OCI-LY1 (cell line): ENCODE data around the gene MAML2.

ENCODE experiments used
- H2AFZ ChIP-seq: fragments of 200-600 bp; sonication (generic), shearing (Covaris generic); 2 replicates; pipeline ENCODE4 v1.6.0; 2014; ENCODE audit warnings: antibody characterized with exemption, mild to moderate bottlenecking, low read length
- H3F3A ChIP-seq: fragments of 200-600 bp; sonication (generic), shearing (Covaris generic); 2 replicates; pipeline ENCODE4 v1.6.0; 2014; ENCODE audit warnings: mild to moderate bottlenecking, antibody characterized with exemption, low read length, moderate library complexity; ENCODE audit not compliant: insufficient read depth
- H3K27ac ChIP-seq: fragments of 200-600 bp; sonication (generic); 2 replicates; pipeline ENCODE4 v1.5.1; 2014; ENCODE audit warnings: low read length, mixed run types, mild to moderate bottlenecking, low read depth; ENCODE audit not compliant: poor library complexity, severe bottlenecking
- H3K27me3 ChIP-seq: fragments of 200-600 bp; sonication (generic); 2 replicates; pipeline ENCODE4 v1.6.0; 2014; ENCODE audit warnings: antibody characterized with exemption, mild to moderate bottlenecking, low read length, moderate library complexity; ENCODE audit not compliant: insufficient read depth
- H3K36me3 ChIP-seq: fragments of 200-600 bp; sonication (generic); 2 replicates; pipeline ENCODE4 v1.6.1; 2014; ENCODE audit warnings: mild to moderate bottlenecking, antibody characterized with exemption, low read length, moderate library complexity, mixed read lengths; ENCODE audit not compliant: insufficient read depth
- H3K4me1 ChIP-seq: fragments of 200-600 bp; sonication (generic); 2 replicates; pipeline ENCODE4 v1.5.1; 2014; ENCODE audit warnings: mild to moderate bottlenecking, low read length, moderate library complexity; ENCODE audit not compliant: insufficient read depth, severe bottlenecking
- H3K4me2 ChIP-seq: fragments of 200-600 bp; sonication (generic), shearing (Covaris generic); 2 replicates; pipeline ENCODE4 v1.6.1; 2014; ENCODE audit warnings: low read length
- H3K4me3 ChIP-seq: fragments of 200-600 bp; sonication (generic); 2 replicates; pipeline ENCODE4 v1.5.1; 2014; ENCODE audit warnings: low read length, low read depth, mild to moderate bottlenecking, mixed read lengths; ENCODE audit not compliant: poor library complexity, severe bottlenecking
- H3K79me2 ChIP-seq: fragments of 200-600 bp; shearing (Covaris generic); 2 replicates; pipeline ENCODE4 v1.6.1; 2016; ENCODE audit warnings: mixed run types, low read length, mixed read lengths; ENCODE audit not compliant: insufficient read depth
- H3K9ac ChIP-seq: fragments of 200-600 bp; sonication (generic), shearing (Covaris generic); 2 replicates; pipeline ENCODE4 v1.6.1; 2014; ENCODE audit warnings: mild to moderate bottlenecking, low read length, mixed read lengths
- H3K9me2 ChIP-seq: fragments of 200-600 bp; sonication (generic), shearing (Covaris generic); 2 replicates; pipeline ENCODE4 v1.6.1; 2014; ENCODE audit warnings: low read depth, mild to moderate bottlenecking, low read length, mixed read lengths
- H3K9me3 ChIP-seq: fragments of 200-600 bp; shearing (Covaris generic); 2 replicates; pipeline ENCODE4 v1.6.1; 2014; ENCODE audit warnings: low read length, mixed read lengths
- H4K20me1 ChIP-seq: fragments of 200-600 bp; sonication (generic), shearing (Covaris generic); 2 replicates; pipeline ENCODE4 v1.6.0; 2016; ENCODE audit warnings: mild to moderate bottlenecking, low read length; ENCODE audit not compliant: insufficient read depth
- EZH2 ChIP-seq: fragments of 200-600 bp; sonication (generic), shearing (Covaris generic); IDR thresholded peaks from 2 replicates; pipeline ENCODE4 v1.8.0; 2017; ENCODE audit warnings: borderline replicate concordance, mixed run types, mild to moderate bottlenecking, antibody characterized with exemption, low read length, moderate library complexity, mixed read lengths
- TF ChIP-seq, protein P1 (sequence below): fragments of 200-600 bp; sonication (generic), shearing (Covaris generic); IDR thresholded peaks from 2 replicates; pipeline ENCODE4 v1.5.1; 2017; ENCODE audit warnings: mild to moderate bottlenecking, antibody characterized with exemption, low read length, moderate library complexity, mixed read lengths

Gene MAML2

DNA sequence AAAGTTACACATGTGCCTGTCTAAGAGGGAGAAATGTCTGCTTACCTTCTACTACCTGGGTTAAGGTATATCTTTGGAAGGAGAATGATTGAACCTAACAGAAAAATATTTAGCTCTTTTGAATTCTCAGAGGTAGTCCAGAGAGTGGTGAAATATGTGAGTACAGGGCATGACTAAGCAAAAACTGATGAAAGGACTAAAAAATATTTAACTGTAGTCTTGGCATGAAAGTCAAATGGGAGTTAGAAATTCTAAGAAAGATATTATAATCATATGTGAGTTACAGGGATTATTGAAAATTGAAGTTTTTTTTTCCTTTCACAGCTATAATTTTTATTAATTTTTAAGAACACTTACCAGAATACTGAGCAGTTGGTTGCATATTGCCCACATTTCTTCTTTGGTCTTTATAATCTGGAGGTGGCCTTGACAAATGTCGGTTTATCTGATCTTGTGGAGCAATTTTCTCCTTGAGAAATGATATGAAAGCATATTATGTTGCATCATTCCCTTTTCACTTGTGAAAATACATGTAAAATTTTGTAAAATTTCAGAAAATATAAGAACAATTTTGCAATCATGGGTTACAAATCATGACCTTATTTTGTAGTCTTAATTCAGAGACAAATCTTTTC lies 357.7 kb downstream of the MAML2 start:
- H3K4me2 ChIP-seq = no peak overlapping the region
- no peak overlapping the region for H2AFZ ChIP-seq

DNA sequence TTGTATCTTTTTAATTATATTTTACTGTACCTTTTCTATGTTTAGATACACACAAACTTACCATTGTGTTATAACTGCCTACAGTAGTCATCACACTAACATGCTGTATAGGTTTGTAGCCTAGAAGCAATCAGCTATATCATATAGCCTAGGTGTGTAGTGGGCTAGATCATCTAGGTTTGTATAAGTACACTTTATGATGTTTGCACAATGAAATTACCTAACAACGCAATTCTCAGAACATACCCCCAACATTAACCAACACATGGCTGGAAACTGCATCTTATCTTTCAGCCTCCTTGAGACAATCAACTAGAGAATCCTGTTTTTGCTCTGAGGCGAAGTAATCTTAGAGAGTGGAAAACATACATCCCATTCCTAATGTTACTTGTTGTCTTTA lies 358.9 kb downstream of the MAML2 start:
- Histone ChIP-seq H4K20me1 (no peaks in the 10 kb centered on the region), H3K9ac (no peak overlapping the region), H3K36me3 (no peaks in the 10 kb centered on the region), H3F3A (no peaks in the 10 kb centered on the region), H3K9me3 (no peaks in the 10 kb centered on the region), H3K79me2 (no peaks in the 10 kb centered on the region), H3K9me2 (no peaks in the 10 kb centered on the region), H3K4me3 (no peak overlapping the region), H3K27me3 (no peaks in the 10 kb centered on the region), H3K27ac (no peak overlapping the region), H2AFZ (no peak overlapping the region), H3K4me2 (no peak overlapping the region), H3K4me1 (no peaks in the 10 kb centered on the region)
- TF ChIP-seq, protein P1, sequence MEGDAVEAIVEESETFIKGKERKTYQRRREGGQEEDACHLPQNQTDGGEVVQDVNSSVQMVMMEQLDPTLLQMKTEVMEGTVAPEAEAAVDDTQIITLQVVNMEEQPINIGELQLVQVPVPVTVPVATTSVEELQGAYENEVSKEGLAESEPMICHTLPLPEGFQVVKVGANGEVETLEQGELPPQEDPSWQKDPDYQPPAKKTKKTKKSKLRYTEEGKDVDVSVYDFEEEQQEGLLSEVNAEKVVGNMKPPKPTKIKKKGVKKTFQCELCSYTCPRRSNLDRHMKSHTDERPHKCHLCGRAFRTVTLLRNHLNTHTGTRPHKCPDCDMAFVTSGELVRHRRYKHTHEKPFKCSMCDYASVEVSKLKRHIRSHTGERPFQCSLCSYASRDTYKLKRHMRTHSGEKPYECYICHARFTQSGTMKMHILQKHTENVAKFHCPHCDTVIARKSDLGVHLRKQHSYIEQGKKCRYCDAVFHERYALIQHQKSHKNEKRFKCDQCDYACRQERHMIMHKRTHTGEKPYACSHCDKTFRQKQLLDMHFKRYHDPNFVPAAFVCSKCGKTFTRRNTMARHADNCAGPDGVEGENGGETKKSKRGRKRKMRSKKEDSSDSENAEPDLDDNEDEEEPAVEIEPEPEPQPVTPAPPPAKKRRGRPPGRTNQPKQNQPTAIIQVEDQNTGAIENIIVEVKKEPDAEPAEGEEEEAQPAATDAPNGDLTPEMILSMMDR = no peak
- TF ChIP-seq EZH2 = no peak

More for the DNA sequence above, 357.7 kb downstream of the MAML2 start:
- TF ChIP-seq, protein P1 = no peak
- no peak for TF ChIP-seq EZH2
- no peaks in the 10 kb centered on the region for H3K27me3 ChIP-seq
- H3K4me3 ChIP-seq = no peak overlapping the region
- no peaks in the 10 kb centered on the region for H3K79me2 ChIP-seq
- H3K4me1 ChIP-seq = no peaks in the 10 kb centered on the region
- H3K27ac ChIP-seq = no peak overlapping the region
- no peaks in the 10 kb centered on the region for H3K9me2 ChIP-seq
- H3K9ac ChIP-seq = no peak overlapping the region
- no peaks in the 10 kb centered on the region for H3F3A ChIP-seq
- no peaks in the 10 kb centered on the region for H3K9me3 ChIP-seq
- no peaks in the 10 kb centered on the region for H3K36me3 ChIP-seq
- H4K20me1 ChIP-seq = no peaks in the 10 kb centered on the region

DNA sequence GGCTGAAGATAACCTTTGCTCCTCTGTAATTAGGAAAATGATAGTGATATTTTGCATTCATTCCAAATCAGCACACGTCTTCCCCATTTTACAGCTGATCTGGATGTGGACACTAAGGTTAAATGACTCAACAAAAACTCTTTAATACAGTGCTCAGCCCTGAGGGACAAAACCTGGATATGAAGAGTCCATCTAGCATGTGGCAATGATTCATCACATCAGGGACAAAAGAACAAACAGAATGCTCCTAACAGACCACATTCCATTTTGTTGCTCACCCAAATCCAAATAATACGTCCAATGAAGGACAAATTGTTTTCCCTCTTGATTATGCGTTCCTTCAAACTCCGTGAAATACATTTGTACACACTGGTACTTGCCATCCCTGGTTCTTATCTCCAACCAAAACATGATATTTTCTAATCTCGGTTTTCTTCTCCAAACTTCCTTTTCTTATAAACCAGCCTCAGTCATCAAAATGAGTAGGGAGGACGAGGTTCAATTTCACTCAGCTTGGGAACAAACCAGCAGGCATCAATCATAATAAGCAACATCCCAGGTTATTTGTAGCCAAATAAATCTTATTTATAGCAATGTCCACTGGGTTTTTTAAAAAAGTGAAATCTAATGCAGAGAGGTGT lies 365.3 kb downstream of the MAML2 start:
- Histone ChIP-seq H3K36me3 (no peaks in the 10 kb centered on the region), H3K4me3 (no peak overlapping the region), H3K27ac (no peak overlapping the region), H2AFZ (no peak overlapping the region), H3K4me1 (no peaks in the 10 kb centered on the region), H3K27me3 (no peaks in the 10 kb centered on the region), H3K9me3 (no peaks in the 10 kb centered on the region), H3K4me2 (no peak overlapping the region), H3K79me2 (no peaks in the 10 kb centered on the region), H3K9me2 (no peaks in the 10 kb centered on the region), H3F3A (no peaks in the 10 kb centered on the region), H4K20me1 (no peaks in the 10 kb centered on the region), H3K9ac (no peak overlapping the region)
- no peak for TF ChIP-seq EZH2
- TF ChIP-seq, protein P1 = no peak
